ENCODE data around the gene ZNF181. TPM values are rescaled to one million over a fixed set of nuclear protein-coding genes. Genes with fewer than 3 reads are reported as not detected.
A peak's percentile ranks its signal among the peaks of the same experiment; 100 is the strongest.

The ZNF181 gene
- total and polyA plus RNA-seq, 3 experiments from 2014 or later, result 4.5 to 24.7 (median 6.3) TPM

DNA sequence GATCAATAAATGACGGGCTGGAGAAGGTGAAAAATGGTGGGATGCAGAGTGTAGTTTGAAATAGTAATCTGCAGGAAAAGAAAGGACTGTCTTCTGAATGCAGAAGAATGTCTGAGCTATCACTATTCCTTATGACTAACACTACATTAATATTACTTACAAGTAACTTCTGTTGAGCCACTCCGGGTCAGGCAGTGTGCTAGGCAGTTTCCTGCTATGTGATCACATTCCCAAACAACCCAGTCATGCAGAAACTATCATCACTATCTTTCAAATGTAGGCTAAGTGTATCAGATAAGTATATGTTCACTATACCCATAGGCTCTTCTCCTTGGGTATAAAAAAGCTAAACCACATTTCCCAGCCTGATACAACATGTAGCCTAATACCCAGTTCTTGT, 32.3 kb downstream of the ZNF181 start:
- ChIA-PET POLR2A (no interaction called here), CTCF (no interaction called here)
- Histone ChIP-seq H3K4me1 (ENCODE audit: insufficient read depth, low read length) (no peaks in the 10 kb centered on the region), H3K36me3 (ENCODE audit: insufficient read depth, low read length) (peaks cover 14% of the 10 kb centered on the region), H3K4me3 (ENCODE audit: low read length) (no peak overlapping the region), H3K27me3 (ENCODE audit: insufficient read depth, low read length, poor library complexity, severe bottlenecking) (no peaks in the 10 kb centered on the region), H3K9me3 (ENCODE audit: low read length) (peaks cover 6% of the 10 kb centered on the region), H3K27ac (ENCODE audit: low read depth, low read length) (no peak overlapping the region)
- Mint-ChIP-seq H3K4me3 (no peak overlapping the region), H3K4me1 (peaks cover 2 to 3% (median 2%) of the 10 kb centered on the region in 3 donors), H3K36me3 (peaks cover 43 to 78% (median 57%) of the 10 kb centered on the region in 3 donors), H3K27ac (no peak overlapping the region), H3K27me3 (no peaks in the 10 kb centered on the region), H3K9me3 (peaks cover 21 to 38% (median 34%) of the 10 kb centered on the region in 5 donors)
- no peak for DNase-seq

DNA sequence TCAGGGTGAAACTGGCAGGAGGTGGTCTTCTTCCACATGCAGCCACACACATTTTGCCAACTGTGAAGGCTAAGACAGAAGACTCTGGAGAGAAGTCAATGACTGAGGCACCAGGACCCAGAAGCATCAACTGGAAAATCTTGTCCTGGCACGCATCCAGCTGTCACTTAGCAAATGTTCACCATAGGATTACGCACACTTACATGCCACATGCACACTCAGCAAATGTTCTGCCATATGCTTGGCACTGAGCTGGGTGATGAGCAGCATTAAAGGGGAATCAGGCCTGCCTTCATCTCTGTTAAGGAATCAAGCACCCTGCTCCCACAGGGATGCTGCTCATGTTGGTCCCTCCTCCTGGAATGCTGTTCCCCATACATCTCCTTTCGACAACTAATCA, 33.9 kb downstream of the ZNF181 start:
- ChIA-PET POLR2A (no interaction called here), CTCF (interaction anchor here (0.5 kb wide), 1 partner anchor 12 kb away, joined by 3 read pairs; no protein-coding TSS in a partner anchor)
- Mint-ChIP-seq H3K4me3 (peak overlapping the region in 1 of 7 donors; percentile 40), H3K9me3 (peaks cover 11 to 24% (median 19%) of the 10 kb centered on the region in 5 donors), H3K4me1 (peaks cover 15 to 16% (median 15%) of the 10 kb centered on the region in 3 donors), H3K27me3 (no peaks in the 10 kb centered on the region), H3K27ac (no peak overlapping the region), H3K36me3 (peaks cover 35 to 66% (median 41%) of the 10 kb centered on the region in 3 donors)
- Histone ChIP-seq H3K36me3 (ENCODE audit: insufficient read depth, low read length) (peaks cover 14% of the 10 kb centered on the region), H3K27ac (ENCODE audit: low read depth, low read length) (no peak overlapping the region), H3K27me3 (ENCODE audit: insufficient read depth, low read length, poor library complexity, severe bottlenecking) (no peaks in the 10 kb centered on the region), H3K4me3 (ENCODE audit: low read length) (no peak overlapping the region), H3K9me3 (ENCODE audit: low read length) (no peaks in the 10 kb centered on the region), H3K4me1 (ENCODE audit: insufficient read depth, low read length) (peaks cover 8% of the 10 kb centered on the region)
- DNase-seq, result no peak

GRCh38 chr19:34772697-34773554, 38.9 kb downstream of the ZNF181 start, which contains the start of gene ZNF599:
Gene ZNF599 (minus strand): TSS chr19:34773215. CDS start chr19:34772841, 374 bp downstream.
- Histone ChIP-seq H3K9me3 (ENCODE audit: low read length) (no peaks in the 10 kb centered on the region), H3K27me3 (ENCODE audit: insufficient read depth, low read length, poor library complexity, severe bottlenecking) (no peaks in the 10 kb centered on the region), H3K36me3 (ENCODE audit: insufficient read depth, low read length) (no peaks in the 10 kb centered on the region), H3K27ac (ENCODE audit: low read depth, low read length) (peak within 1 kb of the TSS; percentile 75), H3K4me1 (ENCODE audit: insufficient read depth, low read length) (peaks cover 8% of the 10 kb centered on the region), H3K4me3 (ENCODE audit: low read length) (peak within 1 kb of the TSS; percentile 88)
- peak within 1 kb of the TSS; percentile 90 to 99 (median 97) for H3K4me3 Mint-ChIP-seq
- peak; percentile 82 to 91 (median 86) for DNase-seq
- ChIA-PET POLR2A (no interaction called here), CTCF (interaction anchor here (1.1 kb wide), 1 partner anchor 194 kb away, joined by 3 read pairs; no protein-coding TSS in a partner anchor)
- H3K27me3 Mint-ChIP-seq, result peaks cover 4 to 25% of the 10 kb centered on the region in 2 donors
- H3K4me1 Mint-ChIP-seq, result peaks cover 20% of the 10 kb centered on the region in 3 donors
- H3K36me3 Mint-ChIP-seq, result peaks cover 2 to 21% (median 4%) of the 10 kb centered on the region in 3 donors
- peaks cover 0 to 3% (median 0%) of the 10 kb centered on the region in 5 donors for H3K9me3 Mint-ChIP-seq
- H3K27ac Mint-ChIP-seq, result peak within 1 kb of the TSS; percentile 53 to 97 (median 96)

- Mint-ChIP-seq H3K9me3 (peaks cover 0 to 3% (median 0%) of the 10 kb centered on the region in 5 donors), H3K27me3 (peaks cover 4 to 25% of the 10 kb centered on the region in 2 donors), H3K4me1 (peaks cover 20% of the 10 kb centered on the region in 3 donors), H3K27ac (peak overlapping the region in 2 of 8 donors; percentile 53 to 95), H3K36me3 (peaks cover 0 to 15% (median 0%) of the 10 kb centered on the region in 3 donors), H3K4me3 (peak overlapping the region in 6 of 7 donors; percentile 95 to 99 (median 97))
- H3K36me3 ChIP-seq (ENCODE audit: insufficient read depth, low read length), result no peaks in the 10 kb centered on the region
- no peak for DNase-seq
- H3K4me1 ChIP-seq (ENCODE audit: insufficient read depth, low read length), result peaks cover 8% of the 10 kb centered on the region
- H3K27me3 ChIP-seq (ENCODE audit: insufficient read depth, low read length, poor library complexity, severe bottlenecking), result no peaks in the 10 kb centered on the region
- no peaks in the 10 kb centered on the region for H3K9me3 ChIP-seq (ENCODE audit: low read length)
- ChIA-PET CTCF (no interaction called here), POLR2A (no interaction called here)
- peak overlapping the region; percentile 88 for H3K4me3 ChIP-seq (ENCODE audit: low read length)
- no peak overlapping the region for H3K27ac ChIP-seq (ENCODE audit: low read depth, low read length)
These were observed 39.5 kb downstream of the ZNF181 start for GRCh38 chr19:34773555-34773864.

GRCh38 chr19:34774857-34775256, 40.8 kb downstream of the ZNF181 start:
- no peak for DNase-seq
- Histone ChIP-seq H3K9me3 (ENCODE audit: low read length) (no peaks in the 10 kb centered on the region), H3K27me3 (ENCODE audit: insufficient read depth, low read length, poor library complexity, severe bottlenecking) (no peaks in the 10 kb centered on the region), H3K36me3 (ENCODE audit: insufficient read depth, low read length) (no peaks in the 10 kb centered on the region), H3K4me1 (ENCODE audit: insufficient read depth, low read length) (peaks cover 8% of the 10 kb centered on the region), H3K4me3 (ENCODE audit: low read length) (no peak overlapping the region), H3K27ac (ENCODE audit: low read depth, low read length) (no peak overlapping the region)
- no peak overlapping the region for H3K27ac Mint-ChIP-seq
- peaks cover 0 to 5% (median 0%) of the 10 kb centered on the region in 3 donors for H3K36me3 Mint-ChIP-seq
- peak overlapping the region in 2 of 7 donors; percentile 23 to 77 for H3K4me3 Mint-ChIP-seq
- H3K27me3 Mint-ChIP-seq, result peaks cover 4 to 25% of the 10 kb centered on the region in 2 donors
- H3K4me1 Mint-ChIP-seq, result peaks cover 20% of the 10 kb centered on the region in 3 donors
- peaks cover 0 to 5% (median 3%) of the 10 kb centered on the region in 5 donors for H3K9me3 Mint-ChIP-seq
- POLR2A ChIA-PET, result no interaction called here
- CTCF ChIA-PET, result no interaction called here

DNA sequence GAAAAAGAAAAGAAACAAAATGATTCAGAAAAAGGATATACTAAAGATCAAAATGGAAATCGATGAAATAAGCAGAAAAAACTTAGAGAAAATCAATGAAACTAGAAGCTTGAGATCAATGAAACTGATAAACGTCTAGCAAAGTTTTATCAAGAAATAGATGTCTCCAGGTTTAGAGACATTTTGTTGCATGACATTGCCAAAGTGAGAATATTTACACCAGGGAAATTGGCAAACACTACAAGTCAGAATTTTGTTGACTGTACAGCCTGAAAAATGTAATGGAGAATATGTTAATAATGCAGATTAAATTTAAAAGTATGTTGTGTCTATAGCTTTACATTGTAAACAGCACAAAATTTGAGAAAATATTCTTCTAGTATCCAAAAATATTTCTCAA, 44.3 kb downstream of the ZNF181 start:
- no peak for DNase-seq
- H3K4me3 Mint-ChIP-seq, result no peak overlapping the region
- no peak overlapping the region for H3K4me3 ChIP-seq (ENCODE audit: low read length)
- H3K36me3 Mint-ChIP-seq, result peaks cover 0 to 5% (median 0%) of the 10 kb centered on the region in 3 donors
- H3K4me1 ChIP-seq (ENCODE audit: insufficient read depth, low read length), result no peaks in the 10 kb centered on the region
- H3K27me3 Mint-ChIP-seq, result peaks cover 4 to 25% of the 10 kb centered on the region in 2 donors
- ChIA-PET POLR2A (interaction anchor here (0.7 kb wide), 1 partner anchor 211 kb away, joined by 6 read pairs; no protein-coding TSS in a partner anchor), CTCF (no interaction called here)
- H3K9me3 ChIP-seq (ENCODE audit: low read length), result no peaks in the 10 kb centered on the region
- no peak overlapping the region for H3K27ac ChIP-seq (ENCODE audit: low read depth, low read length)
- no peaks in the 10 kb centered on the region for H3K27me3 ChIP-seq (ENCODE audit: insufficient read depth, low read length, poor library complexity, severe bottlenecking)
- H3K4me1 Mint-ChIP-seq, result peaks cover under 1 to 2% (median under 1%) of the 10 kb centered on the region in 3 donors
- no peak overlapping the region for H3K27ac Mint-ChIP-seq
- H3K9me3 Mint-ChIP-seq, result peaks cover 0 to 6% (median 3%) of the 10 kb centered on the region in 5 donors
- no peaks in the 10 kb centered on the region for H3K36me3 ChIP-seq (ENCODE audit: insufficient read depth, low read length)

DNA sequence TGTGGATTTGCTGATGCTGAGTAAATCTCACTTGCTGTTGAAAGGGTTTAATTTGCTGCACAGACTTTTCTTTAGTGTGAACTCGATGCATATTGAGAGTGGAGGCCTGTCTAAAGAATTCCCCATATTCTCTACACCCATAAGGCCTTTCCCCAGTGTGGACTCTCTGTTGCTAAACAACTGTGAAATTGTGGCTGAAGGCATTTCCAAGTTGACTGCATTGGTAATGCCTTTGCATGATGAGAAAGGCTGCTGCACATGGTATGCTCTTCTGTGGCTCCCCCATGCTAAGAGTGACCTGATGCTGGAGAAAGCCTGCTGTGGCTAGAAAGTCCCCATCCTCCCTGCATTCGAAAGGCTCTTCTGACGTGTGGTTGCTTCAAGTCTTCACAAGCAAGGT, 45.6 kb downstream of the ZNF181 start:
- Mint-ChIP-seq H3K4me1 (no peaks in the 10 kb centered on the region), H3K4me3 (no peak overlapping the region), H3K36me3 (peaks cover 0 to 8% (median 0%) of the 10 kb centered on the region in 3 donors), H3K27ac (no peak overlapping the region), H3K27me3 (peaks cover 4 to 21% of the 10 kb centered on the region in 2 donors), H3K9me3 (peaks cover 0 to 6% (median 3%) of the 10 kb centered on the region in 5 donors)
- ChIA-PET CTCF (no interaction called here), POLR2A (no interaction called here)
- no peak overlapping the region for H3K4me3 ChIP-seq (ENCODE audit: low read length)
- H3K36me3 ChIP-seq (ENCODE audit: insufficient read depth, low read length), result no peaks in the 10 kb centered on the region
- no peaks in the 10 kb centered on the region for H3K4me1 ChIP-seq (ENCODE audit: insufficient read depth, low read length)
- H3K27ac ChIP-seq (ENCODE audit: low read depth, low read length), result no peak overlapping the region
- DNase-seq, result no peak
- no peaks in the 10 kb centered on the region for H3K9me3 ChIP-seq (ENCODE audit: low read length)
- H3K27me3 ChIP-seq (ENCODE audit: insufficient read depth, low read length, poor library complexity, severe bottlenecking), result no peaks in the 10 kb centered on the region

- no peaks in the 10 kb centered on the region for H3K27me3 Mint-ChIP-seq
- no peaks in the 10 kb centered on the region for H3K4me1 Mint-ChIP-seq
- DNase-seq, result no peak
- CTCF ChIA-PET, result no interaction called here
- Histone ChIP-seq H3K36me3 (ENCODE audit: insufficient read depth, low read length) (no peaks in the 10 kb centered on the region), H3K4me1 (ENCODE audit: insufficient read depth, low read length) (no peaks in the 10 kb centered on the region), H3K27me3 (ENCODE audit: insufficient read depth, low read length, poor library complexity, severe bottlenecking) (no peaks in the 10 kb centered on the region), H3K9me3 (ENCODE audit: low read length) (no peaks in the 10 kb centered on the region), H3K27ac (ENCODE audit: low read depth, low read length) (no peak overlapping the region), H3K4me3 (ENCODE audit: low read length) (no peak overlapping the region)
- POLR2A ChIA-PET, result no interaction called here
- H3K36me3 Mint-ChIP-seq, result peaks cover 0 to 11% (median 3%) of the 10 kb centered on the region in 3 donors
- no peak overlapping the region for H3K27ac Mint-ChIP-seq
- H3K4me3 Mint-ChIP-seq, result no peak overlapping the region
- H3K9me3 Mint-ChIP-seq, result no peaks in the 10 kb centered on the region
These were observed 52.2 kb downstream of the ZNF181 start for GRCh38 chr19:34786236-34786635.
